Pons (tissue), 1 donor: ENCODE data around the gene THBS1.
A peak's percentile ranks its signal among the peaks of the same experiment; 100 is the strongest.

Experiments
- DNase-seq: peaks from one replicate; pipeline ENCODE4 v3.0.0-alpha.2; 2016; ENCODE audit warnings: low spot score

The THBS1 gene

GRCh38 chr15:39573844-39574243 is 7.0 kb upstream of the THBS1 start:
- DNase-seq: no peak

- DNase-seq: no peak
These were observed 6.5 kb upstream of the THBS1 start for GRCh38 chr15:39574427-39574826.

GRCh38 chr15:39575180-39575579 is 5.7 kb upstream of the THBS1 start:
- no peak for DNase-seq

GRCh38 chr15:39578851-39579486 is 1.9 kb upstream of the THBS1 start:
- no peak for DNase-seq

- DNase-seq: peak; percentile 28
These were observed 1.3 kb upstream of the THBS1 start for GRCh38 chr15:39579487-39580116.

GRCh38 chr15:39580117-39580484 is 778 bp upstream of the THBS1 start:
- peak; percentile 74 for DNase-seq

- DNase-seq: no peak
These were observed 438 bp downstream of the THBS1 start for GRCh38 chr15:39581242-39581792.

- no peak for DNase-seq
These were observed 960 bp downstream of the THBS1 start for GRCh38 chr15:39581793-39582285.

GRCh38 chr15:39582286-39582976 is 1.6 kb downstream of the THBS1 start:
- DNase-seq: no peak

- no peak for DNase-seq
These were observed 2.2 kb downstream of the THBS1 start for GRCh38 chr15:39582977-39583595.

GRCh38 chr15:39583596-39584265 is 2.9 kb downstream of the THBS1 start:
- no peak for DNase-seq

GRCh38 chr15:39584266-39584659 is 3.4 kb downstream of the THBS1 start:
- DNase-seq: no peak

GRCh38 chr15:39584662-39585388 is 3.9 kb downstream of the THBS1 start:
- no peak for DNase-seq

- DNase-seq: no peak
These were observed 4.5 kb downstream of the THBS1 start for GRCh38 chr15:39585389-39585841.

GRCh38 chr15:39585871-39586301 is 5.0 kb downstream of the THBS1 start:
- DNase-seq: no peak

GRCh38 chr15:39586387-39587095 is 5.7 kb downstream of the THBS1 start:
- no peak for DNase-seq

- DNase-seq: no peak
These were observed 6.3 kb downstream of the THBS1 start for GRCh38 chr15:39587096-39587721.

- DNase-seq: no peak
These were observed 7.1 kb downstream of the THBS1 start for GRCh38 chr15:39587731-39588530.

- no peak for DNase-seq
These were observed 7.8 kb downstream of the THBS1 start for GRCh38 chr15:39588531-39589192.
